Erythroblast (primary cell): ENCODE data around the gene FERMT3.

ENCODE experiments used
- GATA1 ChIP-seq: IDR thresholded peaks from 2 replicates; pipeline ENCODE4 v1.6.1; 2011; ENCODE audit warnings: low read depth, mild to moderate bottlenecking, control low read depth, low read length, moderate library complexity
- POLR2A ChIP-seq: IDR thresholded peaks from 2 replicates; pipeline ENCODE4 v1.6.1; 2011; ENCODE audit warnings: mild to moderate bottlenecking, low read length

DNA sequence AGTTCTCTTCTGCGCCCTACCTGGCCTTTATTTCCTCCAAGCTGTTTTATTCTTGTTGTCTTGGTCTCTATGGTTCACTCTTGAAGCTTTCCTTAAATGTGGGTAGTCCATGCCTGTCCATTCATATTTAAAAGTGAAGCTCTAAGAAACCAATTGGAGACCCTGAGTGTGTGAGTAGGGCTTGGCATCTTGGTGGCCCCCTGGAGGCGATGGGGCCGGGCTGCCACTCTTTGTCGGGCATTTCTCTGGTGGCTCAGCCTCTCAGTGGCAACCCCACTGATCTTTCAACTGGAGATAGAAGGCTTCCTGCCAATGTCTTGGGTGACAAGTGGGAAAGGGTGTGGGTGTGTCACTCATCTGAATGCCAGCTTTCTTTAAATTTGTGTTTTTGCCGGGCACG, 10.4 kb downstream of the FERMT3 start:
- TF ChIP-seq POLR2A (no peak), GATA1 (no peak)
